Osteocyte (in vitro differentiated cells): Measurements from ENCODE around the gene FCRLA. TPM values are rescaled to one million over a fixed set of nuclear protein-coding genes. Genes with fewer than 3 reads are reported as not detected.
A peak's percentile ranks its signal among the peaks of the same experiment; 100 is the strongest.

Experiments
- DNase-seq: peaks from one replicate; pipeline ENCODE4 v3.0.0; 2021; ENCODE audit warnings: mixed read lengths; ENCODE audit not compliant: unreplicated experiment; ENCODE audit errors: extremely low spot score
- H3K27ac Mint-ChIP-seq: one replicate; pipeline ENCODE4 v1.8.0; 2021; ENCODE audit warnings: mild to moderate bottlenecking, mixed read lengths; ENCODE audit not compliant: unreplicated experiment
- H3K27me3 Mint-ChIP-seq: one replicate; pipeline ENCODE4 v1.8.0; 2021; ENCODE audit warnings: mixed read lengths; ENCODE audit not compliant: unreplicated experiment
- H3K36me3 Mint-ChIP-seq: one replicate; pipeline ENCODE4 v1.8.0; 2021; ENCODE audit warnings: mixed read lengths; ENCODE audit not compliant: unreplicated experiment
- H3K4me1 Mint-ChIP-seq: one replicate; pipeline ENCODE4 v1.8.0; 2021; ENCODE audit warnings: mixed read lengths; ENCODE audit not compliant: unreplicated experiment
- H3K4me3 Mint-ChIP-seq: one replicate; pipeline ENCODE4 v1.8.0; 2021; ENCODE audit warnings: mild to moderate bottlenecking, moderate library complexity, mixed read lengths; ENCODE audit not compliant: unreplicated experiment
- H3K9me3 Mint-ChIP-seq: one replicate; pipeline ENCODE4 v1.8.0; 2021; ENCODE audit warnings: mixed read lengths; ENCODE audit not compliant: unreplicated experiment
- CTCF ChIP-seq: fragments of 200-600 bp; sonication (generic); IDR thresholded peaks from 2 replicates; pipeline ENCODE4 v1.5.0; 2021; ENCODE audit warnings: antibody characterized with exemption, mild to moderate bottlenecking, moderate library complexity
- total RNA-seq: library from RNA; stranded (reverse); gene quantifications from 2 replicates; pipeline ENCODE4 v1.2.1, GENCODE V29; 2021

The FCRLA gene
- total RNA-seq, 1 donor from 2014 or later, result not detected

GRCh38 chr1:161707503-161707902, 474 bp downstream of the FCRLA start:
- no peaks in the 10 kb centered on the region for H3K9me3 Mint-ChIP-seq
- no peaks in the 10 kb centered on the region for H3K4me1 Mint-ChIP-seq
- H3K27me3 Mint-ChIP-seq, result peaks cover 21% of the 10 kb centered on the region
- DNase-seq, result peak; percentile 25
- H3K4me3 Mint-ChIP-seq, result no peak overlapping the region
- no peak overlapping the region for H3K27ac Mint-ChIP-seq
- no peaks in the 10 kb centered on the region for H3K36me3 Mint-ChIP-seq
- TF ChIP-seq CTCF, result no peak

- no peak for DNase-seq
- Mint-ChIP-seq H3K4me3 (no peak overlapping the region), H3K9me3 (no peaks in the 10 kb centered on the region), H3K27me3 (peaks cover 19% of the 10 kb centered on the region), H3K4me1 (no peaks in the 10 kb centered on the region), H3K27ac (no peak overlapping the region), H3K36me3 (no peaks in the 10 kb centered on the region)
- TF ChIP-seq CTCF, result no peak
These were observed 2.3 kb downstream of the FCRLA start for GRCh38 chr1:161709373-161709772.

GRCh38 chr1:161710560-161710959, 3.5 kb downstream of the FCRLA start:
- no peaks in the 10 kb centered on the region for H3K36me3 Mint-ChIP-seq
- no peak overlapping the region for H3K4me3 Mint-ChIP-seq
- no peaks in the 10 kb centered on the region for H3K9me3 Mint-ChIP-seq
- peaks cover 22% of the 10 kb centered on the region for H3K27me3 Mint-ChIP-seq
- TF ChIP-seq CTCF, result no peak
- H3K4me1 Mint-ChIP-seq, result no peaks in the 10 kb centered on the region
- H3K27ac Mint-ChIP-seq, result no peak overlapping the region
- DNase-seq, result no peak

DNA sequence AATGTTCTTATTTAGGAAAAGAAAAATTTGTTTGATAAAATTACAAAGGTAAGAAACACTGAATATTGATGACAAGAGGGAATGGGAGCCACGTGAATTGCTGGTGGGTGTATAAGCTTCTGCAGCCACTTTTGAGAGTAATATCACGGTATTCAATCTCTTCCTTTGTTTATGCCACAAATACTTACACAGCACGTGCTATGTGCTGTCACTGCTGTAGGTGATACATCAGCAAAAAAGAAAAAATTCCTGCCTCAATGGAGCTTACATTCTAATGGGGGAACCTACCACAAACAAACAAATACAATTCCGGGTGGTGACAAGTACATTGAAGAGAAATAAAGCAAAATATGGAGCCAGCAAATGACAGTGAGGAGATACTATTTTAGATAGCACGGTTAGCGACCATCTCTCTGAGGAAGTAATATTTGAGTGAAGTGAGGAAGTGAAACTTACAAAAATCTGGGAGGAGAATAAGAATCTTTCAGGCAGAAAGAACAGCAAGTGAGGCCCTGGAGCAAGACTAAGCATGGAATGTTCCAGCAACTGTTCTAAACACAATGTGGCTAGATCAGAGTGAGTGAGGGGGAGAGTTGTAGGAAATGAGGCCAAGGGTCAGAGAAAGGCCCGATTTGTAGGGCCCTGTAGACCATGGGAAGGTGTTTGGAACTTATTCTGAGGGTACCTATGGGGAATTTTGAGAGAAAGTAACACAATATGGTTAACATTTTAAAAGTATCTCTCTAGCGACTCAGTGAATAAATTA, 11.7 kb downstream of the FCRLA start:
- DNase-seq, result no peak
- TF ChIP-seq CTCF, result no peak
- no peak overlapping the region for H3K27ac Mint-ChIP-seq
- no peaks in the 10 kb centered on the region for H3K36me3 Mint-ChIP-seq
- H3K9me3 Mint-ChIP-seq, result no peaks in the 10 kb centered on the region
- H3K27me3 Mint-ChIP-seq, result peaks cover 36% of the 10 kb centered on the region
- no peak overlapping the region for H3K4me3 Mint-ChIP-seq
- H3K4me1 Mint-ChIP-seq, result no peaks in the 10 kb centered on the region

- no peaks in the 10 kb centered on the region for H3K9me3 Mint-ChIP-seq
- no peak for DNase-seq
- no peak overlapping the region for H3K27ac Mint-ChIP-seq
- no peak overlapping the region for H3K4me3 Mint-ChIP-seq
- TF ChIP-seq CTCF, result no peak
- peaks cover 36% of the 10 kb centered on the region for H3K27me3 Mint-ChIP-seq
- H3K4me1 Mint-ChIP-seq, result no peaks in the 10 kb centered on the region
- no peaks in the 10 kb centered on the region for H3K36me3 Mint-ChIP-seq
These were observed 12.2 kb downstream of the FCRLA start for GRCh38 chr1:161719325-161719611.
